HL-60/S4 treated with retinoic acid at 250 ng/mL for 4 days and 3 days (cell line): ENCODE results near the gene NRM.
"Not testable (repeated sequence)": the region's sequence is repeated elsewhere in the genome, so short reads cannot be mapped to it uniquely, and the experiment has no call there.

Experiments used
- in situ Hi-C: fragments of 300-500 bp; cut with MboI; formaldehyde crosslinking; loops from 2 replicates; pipeline ENCODE4 v1.7.0; 2022; ENCODE audit warnings: low sequenced_read_pairs

The NRM gene

GRCh38 chr6:30672445-30673253 is 18.1 kb downstream of the NRM start, which contains the start of gene DHX16:
TSS of gene DHX16 (minus strand) at chr6:30673006. CDS start at chr6:30672841, 165 bp downstream.
- in situ Hi-C loops: no loop called here

- in situ Hi-C loops: no loop called here
Measured at GRCh38 chr6:30670760-30671527, 19.8 kb downstream of the NRM start.

GRCh38 chr6:30666300-30666699 is 24.5 kb downstream of the NRM start:
- in situ Hi-C loops: not testable (repeated sequence)

- in situ Hi-C loops: no loop called here
Measured at GRCh38 chr6:30664994-30665767, 25.6 kb downstream of the NRM start.

- in situ Hi-C loops: not testable (repeated sequence)
Measured at GRCh38 chr6:30657922-30658321, 32.9 kb downstream of the NRM start.

GRCh38 chr6:30657454-30657853 is 33.3 kb downstream of the NRM start:
- in situ Hi-C loops: no loop called here

- in situ Hi-C loops: no loop called here
Measured at GRCh38 chr6:30656513-30656912, 34.3 kb downstream of the NRM start.

- in situ Hi-C loops: no loop called here
Measured at GRCh38 chr6:30655743-30656094, 35.1 kb downstream of the NRM start.

GRCh38 chr6:30654798-30655742 is 35.7 kb downstream of the NRM start:
- in situ Hi-C loops: no loop called here

GRCh38 chr6:30651143-30651542 is 39.6 kb downstream of the NRM start:
- in situ Hi-C loops: no loop called here

- in situ Hi-C loops: no loop called here
Measured at GRCh38 chr6:30647242-30648116, 43.3 kb downstream of the NRM start.

- in situ Hi-C loops: no loop called here
Measured at GRCh38 chr6:30646450-30647241, 44.1 kb downstream of the NRM start, which contains the start of gene C6orf136. TSS of gene C6orf136 (plus strand) at chr6:30647133. CDS start at chr6:30647232, 99 bp downstream.

- in situ Hi-C loops: no loop called here
Measured at GRCh38 chr6:30645989-30646388, 44.8 kb downstream of the NRM start.

- in situ Hi-C loops: no loop called here
Measured at GRCh38 chr6:30644769-30645168, 46.0 kb downstream of the NRM start.

GRCh38 chr6:30643656-30644055 is 47.1 kb downstream of the NRM start:
- in situ Hi-C loops: no loop called here

GRCh38 chr6:30641048-30641447 is 49.7 kb downstream of the NRM start:
- in situ Hi-C loops: no loop called here

GRCh38 chr6:30640481-30640880 is 50.3 kb downstream of the NRM start:
- in situ Hi-C loops: no loop called here
